Endometrial microvascular endothelial cells (primary cell): Measurements from ENCODE around the gene PHF5A. TPM values are rescaled to one million over a fixed set of nuclear protein-coding genes. Genes with fewer than 3 reads are reported as not detected.

Experiments
- in situ Hi-C: cut with HindIII; loops from 2 replicates; pipeline ENCODE4 v1.10.0; 2017; ENCODE audit warnings: low sequenced_read_pairs, low pct_unique_long_range_greater_than_20kb; ENCODE audit errors: inconsistent ontology term
- total RNA-seq: library from RNA; depleted of rRNA; stranded (reverse); fragments of >200 nt; gene quantifications from one replicate; pipeline ENCODE4 v1.2.3, GENCODE V29; 2015; ENCODE audit errors: inconsistent ontology term

The PHF5A gene
- total RNA-seq: 85.0 TPM

- in situ Hi-C loops: no loop called here
Measured at GRCh38 chr22:41468381-41469217, at the start of gene PHF5A, which contains the start of gene ACO2. TSS of gene PHF5A (minus strand) at chr22:41468692. CDS start at chr22:41468653, 39 bp downstream. TSS of gene ACO2 (plus strand) at chr22:41469117. CDS start at chr22:41469147, 30 bp downstream.

GRCh38 chr22:41518048-41518347 lies 49.5 kb upstream of the PHF5A start:
- in situ Hi-C loops: no loop called here

- in situ Hi-C loops: no loop called here
Measured at GRCh38 chr22:41517172-41518047, 48.9 kb upstream of the PHF5A start.

GRCh38 chr22:41516462-41516861 lies 48.0 kb upstream of the PHF5A start:
- in situ Hi-C loops: no loop called here

GRCh38 chr22:41513391-41513790 lies 44.9 kb upstream of the PHF5A start:
- in situ Hi-C loops: no loop called here

GRCh38 chr22:41512421-41513194 lies 44.1 kb upstream of the PHF5A start:
- in situ Hi-C loops: no loop called here

GRCh38 chr22:41511521-41511968 lies 43.1 kb upstream of the PHF5A start:
- in situ Hi-C loops: no loop called here

- in situ Hi-C loops: no loop called here
Measured at GRCh38 chr22:41508770-41509170, 40.3 kb upstream of the PHF5A start.

GRCh38 chr22:41507330-41508063 lies 39.0 kb upstream of the PHF5A start:
- in situ Hi-C loops: no loop called here

- in situ Hi-C loops: no loop called here
Measured at GRCh38 chr22:41505511-41506220, 37.2 kb upstream of the PHF5A start.

- in situ Hi-C loops: no loop called here
Measured at GRCh38 chr22:41504816-41505215, 36.3 kb upstream of the PHF5A start.

GRCh38 chr22:41504397-41504796 lies 35.9 kb upstream of the PHF5A start:
- in situ Hi-C loops: no loop called here

GRCh38 chr22:41501209-41501608 lies 32.7 kb upstream of the PHF5A start:
- in situ Hi-C loops: no loop called here

- in situ Hi-C loops: no loop called here
Measured at GRCh38 chr22:41500303-41500702, 31.8 kb upstream of the PHF5A start.

GRCh38 chr22:41499624-41500280 lies 31.3 kb upstream of the PHF5A start:
- in situ Hi-C loops: no loop called here

- in situ Hi-C loops: no loop called here
Measured at GRCh38 chr22:41498303-41498835, 29.9 kb upstream of the PHF5A start.

- in situ Hi-C loops: no loop called here
Measured at GRCh38 chr22:41491374-41492100, 23.0 kb upstream of the PHF5A start.
